PFSK-1 (cell line): ENCODE measurements around the gene MLN.

Experiments
- FOXP2 ChIP-seq: optimal IDR thresholded peaks from 2 replicates; pipeline ENCODE3; 2011; ENCODE audit warnings: borderline replicate concordance, control low read depth, inconsistent platforms; ENCODE audit not compliant: insufficient read depth; ENCODE audit errors: extremely low read length, extremely low read depth
- POLR2AphosphoS5 ChIP-seq: IDR thresholded peaks from 2 replicates; pipeline ENCODE4 v1.6.1; 2012; ENCODE audit warnings: low read depth, mild to moderate bottlenecking, control low read depth, low read length, moderate library complexity
- SIN3A ChIP-seq: IDR thresholded peaks from 2 replicates; pipeline ENCODE4 v1.6.1; 2012; ENCODE audit warnings: mild to moderate bottlenecking, low read length, moderate library complexity, borderline replicate concordance; ENCODE audit not compliant: insufficient read depth
- TAF1 ChIP-seq: IDR thresholded peaks from 2 replicates; pipeline ENCODE4 v1.6.1; 2012; ENCODE audit warnings: low read length, control low read depth, borderline replicate concordance; ENCODE audit not compliant: insufficient read depth
- TF ChIP-seq, protein P1 (sequence below), 2 experiments: IDR thresholded peaks; 2 replicates each; pipeline versions ENCODE4 v1.6.1 to v1.8.0; 2011 to 2012; ENCODE audit warnings: low read depth in 2 of 2, low read length in 2 of 2, control low read depth in 1 of 2, inconsistent platforms in 1 of 2, mild to moderate bottlenecking in 1 of 2, moderate library complexity in 1 of 2; ENCODE audit not compliant: insufficient read depth in 1 of 2

The MLN gene

DNA sequence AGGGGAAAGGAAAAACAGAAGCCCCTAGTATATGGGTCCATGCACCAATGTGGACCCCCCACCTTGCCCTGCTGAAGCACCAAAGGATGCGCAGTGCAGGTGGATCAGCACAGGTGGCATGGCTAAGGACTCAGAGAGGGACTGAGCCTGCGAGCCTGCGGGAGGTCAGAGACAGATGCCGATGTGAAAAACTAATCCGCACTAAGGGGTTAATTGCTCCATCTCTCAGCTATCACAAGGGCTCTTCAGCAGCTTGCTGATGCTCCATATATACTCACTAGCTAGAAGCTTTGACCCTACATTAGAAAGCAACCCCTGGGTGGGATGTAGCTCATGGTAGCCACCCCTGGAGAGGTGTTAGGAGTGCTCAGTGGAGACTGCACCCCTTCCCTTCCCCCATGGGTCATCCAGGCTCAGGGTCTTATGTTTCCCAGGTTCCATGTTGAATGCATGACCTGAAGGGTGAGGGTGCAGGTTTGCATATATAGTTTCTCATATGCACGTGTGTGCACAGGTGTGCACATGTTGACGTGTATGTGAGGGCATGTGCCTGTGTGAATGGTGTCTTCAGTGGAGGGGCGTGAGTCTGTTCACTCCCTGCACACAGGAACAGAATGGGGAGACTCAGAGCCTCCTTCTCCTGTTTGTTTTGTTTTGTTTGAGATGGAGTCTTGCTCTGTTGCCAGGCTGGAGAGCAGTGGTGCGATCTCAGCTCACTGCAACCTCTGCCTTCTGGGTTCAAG lies 43.7 kb downstream of the MLN start:
- no peak for TF ChIP-seq FOXP2
- TF ChIP-seq TAF1: no peak
- TF ChIP-seq SIN3A: no peak
- TF ChIP-seq POLR2AphosphoS5: no peak
- TF ChIP-seq, protein P1, sequence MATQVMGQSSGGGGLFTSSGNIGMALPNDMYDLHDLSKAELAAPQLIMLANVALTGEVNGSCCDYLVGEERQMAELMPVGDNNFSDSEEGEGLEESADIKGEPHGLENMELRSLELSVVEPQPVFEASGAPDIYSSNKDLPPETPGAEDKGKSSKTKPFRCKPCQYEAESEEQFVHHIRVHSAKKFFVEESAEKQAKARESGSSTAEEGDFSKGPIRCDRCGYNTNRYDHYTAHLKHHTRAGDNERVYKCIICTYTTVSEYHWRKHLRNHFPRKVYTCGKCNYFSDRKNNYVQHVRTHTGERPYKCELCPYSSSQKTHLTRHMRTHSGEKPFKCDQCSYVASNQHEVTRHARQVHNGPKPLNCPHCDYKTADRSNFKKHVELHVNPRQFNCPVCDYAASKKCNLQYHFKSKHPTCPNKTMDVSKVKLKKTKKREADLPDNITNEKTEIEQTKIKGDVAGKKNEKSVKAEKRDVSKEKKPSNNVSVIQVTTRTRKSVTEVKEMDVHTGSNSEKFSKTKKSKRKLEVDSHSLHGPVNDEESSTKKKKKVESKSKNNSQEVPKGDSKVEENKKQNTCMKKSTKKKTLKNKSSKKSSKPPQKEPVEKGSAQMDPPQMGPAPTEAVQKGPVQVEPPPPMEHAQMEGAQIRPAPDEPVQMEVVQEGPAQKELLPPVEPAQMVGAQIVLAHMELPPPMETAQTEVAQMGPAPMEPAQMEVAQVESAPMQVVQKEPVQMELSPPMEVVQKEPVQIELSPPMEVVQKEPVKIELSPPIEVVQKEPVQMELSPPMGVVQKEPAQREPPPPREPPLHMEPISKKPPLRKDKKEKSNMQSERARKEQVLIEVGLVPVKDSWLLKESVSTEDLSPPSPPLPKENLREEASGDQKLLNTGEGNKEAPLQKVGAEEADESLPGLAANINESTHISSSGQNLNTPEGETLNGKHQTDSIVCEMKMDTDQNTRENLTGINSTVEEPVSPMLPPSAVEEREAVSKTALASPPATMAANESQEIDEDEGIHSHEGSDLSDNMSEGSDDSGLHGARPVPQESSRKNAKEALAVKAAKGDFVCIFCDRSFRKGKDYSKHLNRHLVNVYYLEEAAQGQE (IDR thresholded peaks at IDR 0.05; ENCODE audit: insufficient read depth in 1 of 2, low read depth in 2 of 2, low read length in 2 of 2): no peak

DNA sequence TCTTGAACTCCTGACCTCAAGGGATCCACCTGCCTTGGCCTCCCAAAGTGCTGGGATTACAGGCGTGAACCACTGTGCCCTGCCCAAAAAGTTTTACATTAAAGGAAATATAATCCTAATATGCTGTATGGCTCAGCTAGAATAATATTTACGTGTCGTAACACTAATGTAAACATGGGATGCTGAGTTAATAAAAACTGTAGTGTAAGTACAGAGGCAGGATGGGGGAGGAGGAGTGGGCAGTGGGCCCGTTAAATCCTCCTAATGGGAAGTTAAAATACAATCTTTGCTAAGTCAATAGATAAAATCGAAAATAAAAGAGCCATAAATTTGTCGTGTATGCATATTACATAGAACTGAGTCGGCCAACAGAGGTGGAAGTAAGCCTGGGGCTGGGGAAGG lies 45.0 kb downstream of the MLN start:
- TF ChIP-seq POLR2AphosphoS5: no peak
- TF ChIP-seq, protein P1 (IDR thresholded peaks at IDR 0.05; ENCODE audit: insufficient read depth in 1 of 2, low read depth in 2 of 2, low read length in 2 of 2): no peak
- no peak for TF ChIP-seq TAF1
- no peak for TF ChIP-seq FOXP2
- no peak for TF ChIP-seq SIN3A

DNA sequence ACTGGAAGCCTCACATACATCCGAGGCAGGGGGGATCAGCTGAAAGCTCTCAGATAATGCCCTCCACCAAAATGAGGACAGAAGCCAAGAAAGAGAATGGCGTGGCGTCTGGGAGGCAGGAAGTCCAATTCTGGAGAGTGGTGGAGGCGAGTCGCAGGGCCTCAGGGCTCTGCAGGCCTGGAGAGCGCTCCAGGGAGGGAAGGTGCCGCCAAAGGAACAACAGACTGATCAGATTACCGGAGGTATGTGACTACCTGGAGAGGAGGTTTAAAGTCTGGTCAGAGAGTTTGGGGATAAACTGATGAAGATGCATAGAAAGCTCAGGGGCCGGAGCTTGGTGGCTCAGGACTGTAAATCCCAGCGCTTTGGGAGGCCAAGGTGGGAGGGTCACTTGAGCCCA lies 45.9 kb downstream of the MLN start:
- TF ChIP-seq TAF1 (no peak), POLR2AphosphoS5 (no peak), SIN3A (no peak), FOXP2 (no peak)
- TF ChIP-seq, protein P1 (IDR thresholded peaks at IDR 0.05; ENCODE audit: insufficient read depth in 1 of 2, low read depth in 2 of 2, low read length in 2 of 2): no peak

DNA sequence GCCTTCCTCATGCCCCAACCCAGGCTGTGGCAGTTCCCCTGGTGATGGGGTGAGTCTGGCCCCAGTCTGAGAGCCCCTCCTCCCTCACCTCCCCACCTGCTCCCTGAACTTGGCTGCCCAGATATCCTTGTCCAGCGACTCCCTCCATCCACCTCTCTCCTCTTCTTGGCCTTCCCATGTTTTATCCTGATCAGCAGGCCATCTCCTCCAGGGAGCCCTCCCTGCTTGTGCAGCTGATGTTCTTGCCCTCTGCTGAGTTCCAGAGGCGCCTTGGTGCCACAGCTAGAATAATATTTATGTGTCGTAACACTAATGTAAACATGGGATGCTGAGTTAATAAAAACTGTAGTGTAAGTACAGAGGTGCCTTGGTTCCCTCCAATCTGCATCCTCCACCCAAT lies 46.7 kb downstream of the MLN start:
- TF ChIP-seq, protein P1 (IDR thresholded peaks at IDR 0.05; ENCODE audit: insufficient read depth in 1 of 2, low read depth in 2 of 2, low read length in 2 of 2): no peak
- no peak for TF ChIP-seq POLR2AphosphoS5
- TF ChIP-seq FOXP2: no peak
- TF ChIP-seq SIN3A: no peak
- no peak for TF ChIP-seq TAF1
